Omental fat pad (tissue), 4 donors: ENCODE results near the gene GPRIN3. TPM values are rescaled to one million over a fixed set of nuclear protein-coding genes. Genes with fewer than 3 reads are reported as not detected.

ENCODE experiments used
- ATAC-seq: fragments of 150-250 bp; one replicate; pipeline ENCODE4 v1.9.1; 2016; ENCODE audit warnings: mild to moderate bottlenecking, moderate library complexity; ENCODE audit not compliant: low FRiP score
- DNase-seq: peaks from one replicate; pipeline ENCODE4 v3.0.0-alpha.2; 2019; ENCODE audit warnings: low spot score
- total RNA-seq, 4 donors: library from RNA; depleted of rRNA; stranded (reverse); fragments of >200 nt; gene quantifications; one replicate each; pipeline ENCODE4 v1.1.0, GENCODE V29; 2016
- TF ChIP-seq, protein P1 (sequence below), 3 donors: fragments of 450-650 bp; IDR thresholded peaks; one replicate each; pipeline ENCODE4 v1.5.1; 2016 to 2017; ENCODE audit warnings: antibody characterized with exemption in 3 of 3, mild to moderate bottlenecking in 3 of 3, moderate library complexity in 2 of 3

Gene GPRIN3
- total RNA-seq, 4 donors from 2014 or later: 3.3 to 19.3 (median 14.7) TPM

GRCh38 chr4:89196745-89197144 is 110.9 kb downstream of the GPRIN3 start:
- TF ChIP-seq, protein P1, sequence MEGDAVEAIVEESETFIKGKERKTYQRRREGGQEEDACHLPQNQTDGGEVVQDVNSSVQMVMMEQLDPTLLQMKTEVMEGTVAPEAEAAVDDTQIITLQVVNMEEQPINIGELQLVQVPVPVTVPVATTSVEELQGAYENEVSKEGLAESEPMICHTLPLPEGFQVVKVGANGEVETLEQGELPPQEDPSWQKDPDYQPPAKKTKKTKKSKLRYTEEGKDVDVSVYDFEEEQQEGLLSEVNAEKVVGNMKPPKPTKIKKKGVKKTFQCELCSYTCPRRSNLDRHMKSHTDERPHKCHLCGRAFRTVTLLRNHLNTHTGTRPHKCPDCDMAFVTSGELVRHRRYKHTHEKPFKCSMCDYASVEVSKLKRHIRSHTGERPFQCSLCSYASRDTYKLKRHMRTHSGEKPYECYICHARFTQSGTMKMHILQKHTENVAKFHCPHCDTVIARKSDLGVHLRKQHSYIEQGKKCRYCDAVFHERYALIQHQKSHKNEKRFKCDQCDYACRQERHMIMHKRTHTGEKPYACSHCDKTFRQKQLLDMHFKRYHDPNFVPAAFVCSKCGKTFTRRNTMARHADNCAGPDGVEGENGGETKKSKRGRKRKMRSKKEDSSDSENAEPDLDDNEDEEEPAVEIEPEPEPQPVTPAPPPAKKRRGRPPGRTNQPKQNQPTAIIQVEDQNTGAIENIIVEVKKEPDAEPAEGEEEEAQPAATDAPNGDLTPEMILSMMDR (IDR thresholded peaks at IDR 0.05): no peak
- ATAC-seq (no peak), DNase-seq (no peak)

- ATAC-seq: no peak
- no peak for DNase-seq
- TF ChIP-seq, protein P1 (IDR thresholded peaks at IDR 0.05): no peak
These were observed 111.4 kb downstream of the GPRIN3 start for GRCh38 chr4:89196056-89196674.

DNA sequence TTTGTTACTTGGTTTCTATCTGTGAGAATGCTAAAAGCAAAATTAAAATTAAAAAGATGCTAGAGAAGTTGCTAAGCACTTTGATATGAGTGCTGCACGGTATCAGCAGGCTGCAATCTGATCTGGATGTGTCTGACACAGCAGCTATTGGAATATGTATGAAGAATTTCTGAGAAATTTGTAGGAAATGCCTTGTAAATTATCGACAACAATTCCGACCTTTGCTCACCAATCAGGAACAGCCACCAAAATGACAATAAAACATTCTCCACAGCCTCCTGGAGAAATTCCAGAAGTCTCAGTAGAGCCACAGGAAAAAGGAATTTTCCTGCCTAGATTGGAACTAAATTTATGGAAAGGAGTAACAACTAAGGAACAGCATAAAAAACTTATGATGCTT is 113.8 kb downstream of the GPRIN3 start:
- ATAC-seq (no peak), DNase-seq (no peak)
- TF ChIP-seq, protein P1 (IDR thresholded peaks at IDR 0.05): no peak

Other genes with a start within 250 kb of the GPRIN3 start
- gene TIGD2, start 196.3 kb downstream of the GPRIN3 start, total RNA-seq: 1 to 10 TPM; 4.0 to 6.4 (median 4.4) TPM